Measurements from ENCODE around the gene TBCA.

Gene TBCA

DNA sequence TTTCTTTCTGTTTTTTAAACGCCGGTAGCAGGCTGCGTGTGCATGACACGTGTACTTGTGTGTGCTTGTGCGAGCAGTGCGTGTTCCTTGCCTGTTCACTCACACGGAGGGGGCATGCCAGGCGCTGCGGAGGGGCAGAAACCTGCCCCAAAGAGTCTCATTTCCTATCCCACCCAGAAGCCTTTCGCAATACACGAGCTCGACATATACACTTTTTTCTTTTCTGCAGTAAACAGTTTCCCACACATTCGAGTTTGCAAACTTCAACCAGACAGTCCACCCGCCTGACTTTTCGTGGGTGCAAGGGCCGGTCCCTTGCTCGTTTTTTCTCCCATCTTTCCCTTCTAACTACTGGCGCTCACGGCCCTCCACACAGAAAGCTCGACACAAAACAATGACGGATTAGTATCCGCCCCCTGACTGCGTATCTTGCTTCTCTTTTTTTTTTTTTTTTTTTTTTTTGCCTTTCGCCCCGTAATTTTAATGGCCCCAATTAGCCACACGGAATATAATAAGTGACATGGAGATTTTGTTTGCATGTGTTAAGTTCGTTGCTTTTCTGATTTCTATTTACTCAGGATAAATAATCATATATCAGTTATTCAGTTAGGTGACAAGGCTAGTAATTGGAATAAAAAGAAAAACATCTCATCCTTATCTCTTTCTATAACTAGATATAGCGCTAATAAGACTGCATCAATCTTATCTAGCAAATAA lies 132.3 kb downstream of the TBCA start:
- DNase-seq (ENCODE audit: low read depth, low spot score), result no peak

- no peak for DNase-seq (ENCODE audit: low read depth, low spot score)
These were observed 133.1 kb downstream of the TBCA start for GRCh38 chr5:77642738-77643653.

DNA sequence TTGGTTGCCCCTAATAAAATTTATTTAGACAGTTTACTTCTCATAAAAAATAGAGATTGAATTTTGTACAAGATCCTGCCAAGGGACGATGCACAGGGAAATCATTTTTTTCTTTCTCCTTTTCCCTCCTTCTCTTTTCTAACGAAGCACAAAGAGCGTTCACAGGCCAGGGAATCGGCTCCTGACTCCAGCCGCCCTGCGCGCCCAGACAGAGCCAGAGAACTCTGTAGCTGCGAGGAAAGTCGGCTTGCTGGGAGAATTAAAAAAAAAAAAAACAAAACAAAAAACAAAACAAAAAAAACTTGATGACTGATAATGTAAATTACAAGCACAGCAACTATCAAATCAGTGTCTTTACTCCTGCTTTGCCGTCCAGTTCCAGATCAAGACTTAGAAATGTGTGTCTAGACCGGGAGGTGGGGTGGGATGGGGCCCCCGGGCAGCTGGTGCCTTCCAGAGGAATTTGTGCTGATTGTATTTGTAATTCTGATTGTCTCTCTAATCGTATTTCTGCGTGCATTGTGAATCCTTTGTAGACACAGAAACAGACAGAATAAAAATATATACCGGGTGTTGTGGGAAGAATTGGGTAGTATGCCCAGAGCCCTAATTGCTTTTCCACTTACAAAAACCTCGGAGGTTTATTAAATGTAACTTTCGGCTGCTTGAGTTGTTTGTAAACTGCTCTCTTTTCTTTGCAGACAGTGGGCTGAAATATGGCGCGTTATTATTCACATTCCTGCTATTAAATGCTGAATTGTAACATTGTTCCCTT lies 134.0 kb downstream of the TBCA start:
- no peak for DNase-seq (ENCODE audit: low read depth, low spot score)

- no peak for DNase-seq (ENCODE audit: low read depth, low spot score)
These were observed 134.7 kb downstream of the TBCA start for GRCh38 chr5:77641397-77641943.
